Thyroid gland (tissue), 4 donors: Measurements from ENCODE around the gene CFAP20DC. TPM values are rescaled to one million over a fixed set of nuclear protein-coding genes. Genes with fewer than 3 reads are reported as not detected.

ENCODE experiments used
- DNase-seq, 2 donors: peaks; one replicate each; pipeline ENCODE4 v3.0.0-alpha.2; 2019
- H3K27ac ChIP-seq, 3 donors: fragments of 200-600 bp; sonication (generic); 1 replicate in 2 of 3; 2 replicates in 1 of 3; pipeline ENCODE4 v1.5.1; 2016 to 2019; ENCODE audit warnings: mild to moderate bottlenecking in 1 of 3, moderate library complexity in 1 of 3
- H3K27me3 ChIP-seq: fragments of 200-600 bp; sonication (generic); one replicate; pipeline ENCODE4 v1.5.1; 2019
- H3K36me3 ChIP-seq, 2 donors: fragments of 200-600 bp; sonication (generic); one replicate each; pipeline ENCODE4 v1.5.1; 2016 to 2019
- H3K4me1 ChIP-seq, 2 donors: fragments of 200-600 bp; sonication (generic); one replicate each; pipeline ENCODE4 v1.5.1; 2017 to 2019
- H3K4me3 ChIP-seq, 3 donors: fragments of 200-600 bp; sonication (generic); replicated peaks in 1 of 3; 1 replicate in 2 of 3; 2 replicates in 1 of 3; pipeline ENCODE4 v1.5.1; 2016; ENCODE audit warnings: mild to moderate bottlenecking in 1 of 3
- H3K9me3 ChIP-seq: fragments of 200-600 bp; sonication (generic); one replicate; pipeline ENCODE4 v1.5.1; 2017
- POLR2A ChIP-seq, 2 donors: fragments of 450-650 bp; IDR thresholded peaks; one replicate each; pipeline ENCODE4 v1.6.1; 2017; ENCODE audit warnings: antibody characterized with exemption in 2 of 2, mild to moderate bottlenecking in 2 of 2, moderate library complexity in 1 of 2
- WGBS, 2 donors: methylation state at CpG; one replicate each; pipeline ENCODE4 v1.1.5; 2017; 5-methylcytosine and 5-hydroxymethylcytosine counted together
- intact Hi-C: fragments of 100-400 bp; cut with DNase I; formaldehyde crosslinking; loops from one replicate; pipeline ENCODE4 v1.15.1; 2023
- total RNA-seq, 4 donors: library from RNA; depleted of rRNA; stranded (reverse); fragments of >200 nt; gene quantifications; one replicate each; pipeline ENCODE4 v1.2.3, GENCODE V29; 2016
- TF ChIP-seq, protein P1 (sequence below), 6 experiments: fragments of 200-600 bp in 3 of 6; fragments of 450-650 bp in 3 of 6; sonication (generic) in 3 of 6; IDR thresholded peaks; one replicate each; pipeline ENCODE4 v1.5.1; 2016 to 2019; ENCODE audit warnings: antibody characterized with exemption in 6 of 6, mild to moderate bottlenecking in 2 of 6, inconsistent platforms in 1 of 6, moderate library complexity in 1 of 6

The CFAP20DC gene
- total RNA-seq, 4 donors from 2014 or later = 0.20 to 0.92 (median 0.60) TPM

DNA sequence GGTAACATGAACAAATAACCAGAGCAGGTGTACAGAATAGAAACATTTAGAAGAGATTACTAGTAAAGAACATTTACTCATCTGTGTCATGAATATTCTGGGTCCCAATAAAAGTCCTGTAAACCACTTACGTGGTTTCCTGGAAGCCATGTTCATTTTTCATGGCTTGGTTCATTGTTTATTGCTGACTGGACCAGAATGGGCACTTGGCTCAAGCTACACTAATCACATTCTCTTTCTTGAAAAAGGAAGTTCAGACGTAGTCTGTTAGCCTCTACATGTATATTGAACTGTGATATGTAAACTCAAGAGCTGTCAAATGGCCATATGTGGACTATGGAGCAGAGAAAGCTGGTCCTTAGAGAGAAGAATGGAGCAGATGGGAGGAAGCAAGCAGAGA, 244.9 kb downstream of the CFAP20DC start:
- Histone ChIP-seq H3K27me3 (no peaks in the 10 kb centered on the region), H3K27ac (no peak overlapping the region), H3K4me1 (no peaks in the 10 kb centered on the region), H3K9me3 (no peaks in the 10 kb centered on the region), H3K36me3 (no peaks in the 10 kb centered on the region), H3K4me3 (no peak overlapping the region)
- 85 to 89% methylated on average over 2 of the region's 2 CpGs for WGBS, 2 donors
- intact Hi-C loops = no loop called here
- no peak for DNase-seq
- no peak for TF ChIP-seq POLR2A (IDR thresholded peaks at IDR 0.05)
- TF ChIP-seq, protein P1, sequence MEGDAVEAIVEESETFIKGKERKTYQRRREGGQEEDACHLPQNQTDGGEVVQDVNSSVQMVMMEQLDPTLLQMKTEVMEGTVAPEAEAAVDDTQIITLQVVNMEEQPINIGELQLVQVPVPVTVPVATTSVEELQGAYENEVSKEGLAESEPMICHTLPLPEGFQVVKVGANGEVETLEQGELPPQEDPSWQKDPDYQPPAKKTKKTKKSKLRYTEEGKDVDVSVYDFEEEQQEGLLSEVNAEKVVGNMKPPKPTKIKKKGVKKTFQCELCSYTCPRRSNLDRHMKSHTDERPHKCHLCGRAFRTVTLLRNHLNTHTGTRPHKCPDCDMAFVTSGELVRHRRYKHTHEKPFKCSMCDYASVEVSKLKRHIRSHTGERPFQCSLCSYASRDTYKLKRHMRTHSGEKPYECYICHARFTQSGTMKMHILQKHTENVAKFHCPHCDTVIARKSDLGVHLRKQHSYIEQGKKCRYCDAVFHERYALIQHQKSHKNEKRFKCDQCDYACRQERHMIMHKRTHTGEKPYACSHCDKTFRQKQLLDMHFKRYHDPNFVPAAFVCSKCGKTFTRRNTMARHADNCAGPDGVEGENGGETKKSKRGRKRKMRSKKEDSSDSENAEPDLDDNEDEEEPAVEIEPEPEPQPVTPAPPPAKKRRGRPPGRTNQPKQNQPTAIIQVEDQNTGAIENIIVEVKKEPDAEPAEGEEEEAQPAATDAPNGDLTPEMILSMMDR (IDR thresholded peaks at IDR 0.05) = no peak

DNA sequence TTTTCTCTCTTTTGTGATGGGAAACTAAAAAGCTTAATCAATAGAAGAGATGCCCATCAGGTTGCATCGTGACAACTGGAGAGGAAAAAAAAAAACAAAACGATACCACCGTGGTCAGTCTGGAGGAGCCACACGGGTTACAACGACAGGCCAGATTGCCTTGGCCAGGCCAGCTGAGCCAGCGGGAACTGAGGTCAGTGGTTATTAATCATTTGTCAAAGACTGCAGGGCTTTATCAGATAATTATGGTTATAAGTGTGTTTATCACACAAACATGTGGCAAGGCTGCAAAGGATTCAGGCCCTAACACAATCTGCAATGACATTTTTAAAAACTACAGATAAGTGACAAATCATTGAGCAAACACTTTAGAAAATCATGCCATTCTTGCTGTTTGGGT, 248.3 kb downstream of the CFAP20DC start:
- 60 to 67% methylated on average over 6 of the region's 6 CpGs for WGBS, 2 donors
- no peak overlapping the region for H3K27ac ChIP-seq
- no peaks in the 10 kb centered on the region for H3K27me3 ChIP-seq
- intact Hi-C loops = no loop called here
- H3K4me1 ChIP-seq = no peaks in the 10 kb centered on the region
- no peaks in the 10 kb centered on the region for H3K36me3 ChIP-seq
- H3K4me3 ChIP-seq = no peak overlapping the region
- H3K9me3 ChIP-seq = no peaks in the 10 kb centered on the region
- no peak for DNase-seq
- TF ChIP-seq, protein P1 (IDR thresholded peaks at IDR 0.05) = no peak
- TF ChIP-seq POLR2A (IDR thresholded peaks at IDR 0.05) = no peak

DNA sequence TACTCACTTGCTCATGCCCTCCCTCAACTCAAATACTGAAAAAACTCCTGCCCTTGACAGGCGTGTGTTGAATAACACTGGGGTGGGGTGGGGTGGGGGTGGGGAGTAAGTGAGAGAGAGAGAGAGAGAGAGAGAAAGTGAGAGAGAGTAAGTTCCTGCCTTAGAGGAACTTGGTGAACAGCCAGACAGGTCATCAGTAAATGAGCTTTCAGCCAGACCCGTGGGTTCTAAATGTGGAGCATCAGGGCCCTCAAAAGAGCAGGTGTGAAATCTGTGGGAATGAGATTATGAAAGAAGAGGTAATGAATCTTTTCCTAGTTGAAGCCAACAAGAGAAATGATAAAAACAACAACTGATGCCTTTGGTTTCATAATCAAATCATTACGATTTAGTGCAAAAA, 248.9 kb downstream of the CFAP20DC start:
- no peak for DNase-seq
- intact Hi-C loops = no loop called here

DNA sequence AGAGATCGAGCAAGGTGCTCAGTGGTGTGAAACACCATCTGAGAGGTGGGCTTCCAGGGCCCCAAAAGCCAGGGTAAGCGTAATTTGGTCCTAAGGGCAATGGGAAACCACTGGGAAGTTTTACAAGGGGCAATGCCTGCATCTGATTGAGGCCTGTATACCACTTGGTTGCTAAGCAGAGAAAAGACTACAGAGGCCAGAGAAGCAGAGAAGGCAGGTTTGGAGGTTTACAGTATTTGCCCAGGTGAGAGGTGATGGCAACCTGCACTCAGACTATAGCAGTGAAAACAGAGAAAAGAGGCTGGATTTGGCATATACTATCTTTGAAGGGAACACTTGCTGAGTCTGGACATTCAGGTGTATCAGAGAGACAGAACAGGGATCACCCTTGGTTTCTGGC, 249.8 kb downstream of the CFAP20DC start:
- intact Hi-C loops = no loop called here
- Histone ChIP-seq H3K27me3 (no peaks in the 10 kb centered on the region), H3K4me1 (no peaks in the 10 kb centered on the region), H3K36me3 (no peaks in the 10 kb centered on the region), H3K27ac (no peak overlapping the region), H3K9me3 (no peaks in the 10 kb centered on the region), H3K4me3 (no peak overlapping the region)
- DNase-seq = no peak
- 78 to 83% methylated on average over 2 of the region's 2 CpGs for WGBS, 2 donors
- no peak for TF ChIP-seq POLR2A (IDR thresholded peaks at IDR 0.05)
- TF ChIP-seq, protein P1 (IDR thresholded peaks at IDR 0.05) = no peak

More for the DNA sequence above, 248.9 kb downstream of the CFAP20DC start:
- H3K4me1 ChIP-seq = no peaks in the 10 kb centered on the region
- H3K4me3 ChIP-seq = no peak overlapping the region
- WGBS, 2 donors = 46 to 53% methylated on average over 3 of the region's 3 CpGs
- H3K9me3 ChIP-seq = no peaks in the 10 kb centered on the region
- no peaks in the 10 kb centered on the region for H3K27me3 ChIP-seq
- TF ChIP-seq, protein P1 (IDR thresholded peaks at IDR 0.05) = no peak
- TF ChIP-seq POLR2A (IDR thresholded peaks at IDR 0.05) = no peak
- no peak overlapping the region for H3K27ac ChIP-seq
- no peaks in the 10 kb centered on the region for H3K36me3 ChIP-seq

DNA sequence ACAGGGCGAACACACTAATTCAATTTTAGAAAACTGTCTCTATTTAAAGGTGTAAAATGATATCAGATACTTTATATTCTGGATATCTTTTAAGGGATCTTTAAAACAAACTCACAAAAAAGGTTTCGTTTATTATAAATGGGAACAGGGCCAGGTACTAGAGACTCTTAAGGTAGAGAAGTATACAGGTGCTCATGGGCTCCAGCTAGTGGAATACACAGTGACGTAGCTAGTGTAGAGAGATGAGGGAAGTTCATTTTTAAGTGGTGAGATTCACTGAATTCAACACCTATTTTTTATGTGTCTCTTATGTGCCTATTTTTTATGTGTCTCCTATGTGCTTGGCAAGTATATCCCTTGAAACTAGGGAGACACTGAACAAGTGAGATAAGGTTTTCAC, 250.6 kb downstream of the CFAP20DC start:
- DNase-seq = no peak
- Histone ChIP-seq H3K4me1 (no peaks in the 10 kb centered on the region), H3K27me3 (no peaks in the 10 kb centered on the region), H3K27ac (no peak overlapping the region), H3K4me3 (no peak overlapping the region), H3K9me3 (no peaks in the 10 kb centered on the region), H3K36me3 (no peaks in the 10 kb centered on the region)
- TF ChIP-seq, protein P1 (IDR thresholded peaks at IDR 0.05) = no peak
- TF ChIP-seq POLR2A (IDR thresholded peaks at IDR 0.05) = no peak
- intact Hi-C loops = no loop called here
- WGBS, 2 donors = 68 to 76% methylated on average over 3 of the region's 3 CpGs
